ENCODE data around the gene FIP1L1.

DNA sequence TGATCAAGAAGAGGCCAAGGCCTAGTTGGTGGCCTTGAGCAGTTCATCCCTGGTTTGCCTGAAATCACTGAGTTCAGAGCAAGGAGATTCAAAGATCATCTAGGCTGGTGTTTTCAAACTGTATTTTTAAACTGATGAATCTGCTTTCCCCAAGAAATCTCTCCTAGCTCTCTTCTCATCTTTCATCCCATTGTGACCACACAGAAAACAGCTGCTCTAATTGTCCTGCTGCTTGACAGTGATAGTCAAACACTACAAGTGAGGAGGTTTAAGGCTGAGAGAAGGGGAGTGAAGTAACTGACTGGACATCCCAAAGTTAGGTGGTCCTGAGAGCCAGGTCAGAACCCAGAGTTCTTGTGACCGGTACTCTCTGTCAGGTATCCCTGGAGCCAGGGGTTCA, 122.3 kb downstream of the FIP1L1 start:
- TF ChIP-seq CTCF (IDR thresholded peaks at IDR 0.05) (no peak), POLR2AphosphoS5 (IDR thresholded peaks at IDR 0.05; ENCODE audit: insufficient read depth in 1 of 2, low read depth in 1 of 2) (no peak), POLR2A (IDR thresholded peaks at IDR 0.05) (no peak)

Measured in vagina (tissue), 2 donors.